GM19397 (cell line): ENCODE results near the gene SMAP1.

Experiments
- ATAC-seq: cut with Tn5 transposase; IDR thresholded peaks from one replicate; pipeline ENCODE4 v1.9.1; 2021; ENCODE audit warnings: mild to moderate bottlenecking, moderate library complexity; ENCODE audit not compliant: unreplicated experiment

The SMAP1 gene

GRCh38 chr6:70680396-70680795 lies 12.7 kb downstream of the SMAP1 start:
- no peak for ATAC-seq

- ATAC-seq: no peak
Observed at GRCh38 chr6:70684794-70685493, 17.3 kb downstream of the SMAP1 start.

- no peak for ATAC-seq
Observed at GRCh38 chr6:70685494-70686180, 18.0 kb downstream of the SMAP1 start.

DNA sequence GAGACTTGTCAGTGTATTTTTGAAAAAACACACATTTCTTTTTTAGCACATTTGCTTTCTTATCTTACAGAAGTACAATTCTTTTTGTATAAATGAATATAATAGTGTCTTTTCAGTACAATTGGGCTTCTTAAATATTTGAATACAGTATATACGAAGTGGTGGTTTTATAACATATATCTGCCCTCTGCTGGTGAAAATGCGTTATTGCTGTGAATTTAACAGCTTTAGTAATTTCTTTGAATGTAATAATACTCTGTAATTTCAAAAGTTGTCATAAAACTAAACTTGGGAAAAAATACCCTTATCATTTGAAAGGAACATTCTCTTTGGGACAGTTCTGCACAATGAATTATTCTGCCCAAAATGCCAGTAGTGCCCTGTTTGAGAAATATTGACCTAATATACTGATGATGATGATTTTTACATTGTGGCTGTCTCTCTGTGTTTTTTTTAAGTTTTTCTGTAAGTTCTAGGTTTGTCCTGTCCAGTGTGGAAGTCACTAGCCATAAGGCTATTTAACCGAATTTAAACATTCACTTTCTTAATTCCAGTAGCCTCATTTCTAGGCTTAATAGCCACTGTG lies 19.0 kb downstream of the SMAP1 start:
- no peak for ATAC-seq

- ATAC-seq: no peak
Observed at GRCh38 chr6:70693887-70694286, 26.2 kb downstream of the SMAP1 start.

- ATAC-seq: no peak
Observed at GRCh38 chr6:70694371-70694770, 26.7 kb downstream of the SMAP1 start.

- ATAC-seq: no peak
Observed at GRCh38 chr6:70700922-70701876, 33.5 kb downstream of the SMAP1 start.

GRCh38 chr6:70705772-70706171 lies 38.1 kb downstream of the SMAP1 start:
- no peak for ATAC-seq

DNA sequence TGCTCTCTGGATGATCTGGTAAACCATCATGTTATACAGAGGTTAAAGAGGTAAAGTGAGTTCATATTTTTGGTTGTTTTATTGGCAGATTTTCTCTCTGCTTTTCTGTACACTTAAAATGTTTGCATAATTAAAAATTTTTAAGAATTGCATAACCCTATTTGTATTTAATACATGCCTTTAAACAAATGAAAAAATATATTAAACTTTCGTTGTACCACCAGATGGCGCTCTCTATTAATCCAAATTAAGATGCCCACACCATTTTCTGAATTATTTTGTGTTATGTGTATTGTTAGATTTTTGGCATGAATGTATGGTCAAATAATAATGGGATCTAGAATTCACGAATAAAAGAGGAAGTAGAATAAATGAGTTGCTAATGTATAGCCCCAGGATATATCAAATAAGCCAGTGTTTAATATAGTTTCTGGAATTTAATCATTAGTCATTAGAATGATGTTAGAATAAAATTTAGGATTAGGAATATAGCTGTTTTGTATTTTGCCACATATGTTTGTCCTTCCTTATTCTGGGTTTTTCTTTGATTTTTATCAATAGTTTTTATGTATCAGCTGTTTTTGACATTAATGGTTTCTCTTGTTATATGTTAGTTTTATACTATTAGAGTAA lies 38.9 kb downstream of the SMAP1 start:
- ATAC-seq: no peak

DNA sequence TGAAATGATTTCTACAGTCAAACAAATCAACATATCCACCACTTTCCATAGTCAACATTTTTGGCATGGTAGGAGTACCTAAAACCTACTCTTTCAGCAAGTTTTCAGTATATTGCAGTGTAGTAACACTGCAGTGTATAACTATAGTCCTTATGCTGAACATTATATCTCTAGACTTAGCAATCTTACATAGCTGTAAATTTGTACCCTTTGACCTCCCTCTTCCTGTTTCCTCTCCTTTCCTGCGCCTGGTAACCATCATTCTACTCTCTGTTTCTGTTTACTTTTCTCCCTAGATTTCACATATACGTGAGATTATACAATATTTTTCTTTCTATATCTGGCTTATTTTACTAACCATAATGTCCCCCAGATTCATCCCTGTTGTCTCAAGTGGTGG lies 40.2 kb downstream of the SMAP1 start:
- ATAC-seq: no peak

GRCh38 chr6:70708448-70708847 lies 40.8 kb downstream of the SMAP1 start:
- no peak for ATAC-seq

GRCh38 chr6:70709826-70710225 lies 42.1 kb downstream of the SMAP1 start:
- no peak for ATAC-seq

- ATAC-seq: no peak
Observed at GRCh38 chr6:70714716-70715257, 47.1 kb downstream of the SMAP1 start.

DNA sequence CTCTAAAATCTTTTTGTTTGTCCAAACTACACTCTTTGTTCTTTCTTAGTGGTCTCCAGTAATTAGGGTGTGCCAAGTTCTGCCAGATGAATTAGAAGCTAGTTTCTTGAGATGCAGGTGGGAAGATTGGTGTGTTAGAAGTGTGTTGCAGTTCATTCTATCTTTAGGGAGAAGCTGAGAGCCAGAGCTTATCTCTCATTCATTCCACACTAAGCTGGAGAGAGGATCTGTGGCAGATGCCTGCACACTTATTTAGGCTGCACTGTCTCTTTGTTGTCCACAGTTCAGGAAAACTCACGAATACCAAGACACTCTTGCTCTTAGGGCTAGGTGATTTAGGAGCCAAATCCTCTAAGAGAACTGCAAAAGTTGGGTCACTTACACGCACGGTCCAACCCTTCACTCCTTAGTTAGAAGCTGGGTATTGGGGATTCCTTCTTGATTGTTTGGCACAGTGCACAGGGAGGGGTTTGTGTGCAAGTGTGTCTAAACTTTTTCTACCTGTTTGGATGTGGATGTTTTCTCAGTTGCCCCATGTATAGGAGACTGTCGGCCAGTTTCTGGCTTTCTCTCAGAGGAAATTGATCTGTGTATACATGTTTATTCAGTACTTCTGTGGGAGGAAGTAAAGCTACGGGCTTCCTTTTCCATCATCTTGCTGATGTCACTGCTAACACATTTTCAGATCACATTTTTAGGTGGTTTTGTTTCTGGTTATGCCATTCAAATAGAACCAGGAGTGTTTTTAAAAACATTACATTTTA lies 49.5 kb downstream of the SMAP1 start:
- no peak for ATAC-seq

DNA sequence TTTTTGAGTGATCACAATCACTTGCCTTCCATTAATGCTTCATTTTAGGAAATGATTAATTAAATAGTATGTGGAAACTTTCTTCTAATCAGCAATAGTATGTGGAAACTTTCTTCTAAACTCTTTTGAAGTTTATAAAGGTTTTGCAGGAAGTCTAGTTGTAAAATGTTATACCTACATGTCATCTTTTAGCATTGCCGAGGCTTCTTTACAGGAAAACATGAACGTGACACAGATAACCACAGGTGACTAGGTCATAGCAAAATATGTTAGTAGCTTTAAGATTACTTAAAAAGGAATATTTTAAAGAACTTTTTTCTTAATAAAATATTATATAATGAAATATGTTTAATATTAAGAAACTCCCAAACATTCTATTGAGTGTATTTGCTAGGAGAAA lies 56.8 kb downstream of the SMAP1 start:
- ATAC-seq: no peak

- no peak for ATAC-seq
Observed at GRCh38 chr6:70725817-70726415, 58.2 kb downstream of the SMAP1 start.

GRCh38 chr6:70734381-70734780 lies 66.7 kb downstream of the SMAP1 start:
- no peak for ATAC-seq

GRCh38 chr6:70734979-70735378 lies 67.3 kb downstream of the SMAP1 start:
- ATAC-seq: no peak

- ATAC-seq: no peak
Observed at GRCh38 chr6:70735513-70735912, 67.8 kb downstream of the SMAP1 start.
